GM18502 (cell line): ENCODE results near the gene VWA2.

Experiments
- ATAC-seq: cut with Tn5 transposase; IDR thresholded peaks from one replicate; pipeline ENCODE4 v1.9.1; 2021; ENCODE audit warnings: mild to moderate bottlenecking; ENCODE audit not compliant: unreplicated experiment, poor library complexity

The VWA2 gene

GRCh38 chr10:114239117-114239993 is at the start of gene VWA2:
Gene VWA2, plus strand, starts transcription at chr10:114239254. Its CDS starts 9,460 bp downstream, at chr10:114248714.
- no peak for ATAC-seq

- no peak for ATAC-seq
Observed at GRCh38 chr10:114189700-114190099, 49.4 kb upstream of the VWA2 start.

- ATAC-seq = peak; percentile 97
Observed at GRCh38 chr10:114195079-114195478, 44.0 kb upstream of the VWA2 start.

- ATAC-seq = no peak
Observed at GRCh38 chr10:114199239-114199638, 39.8 kb upstream of the VWA2 start.

GRCh38 chr10:114202812-114203211 is 36.2 kb upstream of the VWA2 start:
- no peak for ATAC-seq

GRCh38 chr10:114206902-114207301 is 32.2 kb upstream of the VWA2 start:
- ATAC-seq = no peak

- ATAC-seq = no peak
Observed at GRCh38 chr10:114207349-114207748, 31.7 kb upstream of the VWA2 start.

GRCh38 chr10:114208351-114208750 is 30.7 kb upstream of the VWA2 start:
- ATAC-seq = no peak

- ATAC-seq = no peak
Observed at GRCh38 chr10:114212153-114212552, 26.9 kb upstream of the VWA2 start.

GRCh38 chr10:114215033-114215432 is 24.0 kb upstream of the VWA2 start:
- ATAC-seq = no peak

- ATAC-seq = no peak
Observed at GRCh38 chr10:114220281-114220680, 18.8 kb upstream of the VWA2 start.

- ATAC-seq = no peak
Observed at GRCh38 chr10:114221235-114221634, 17.8 kb upstream of the VWA2 start.

GRCh38 chr10:114223066-114223465 is 16.0 kb upstream of the VWA2 start:
- ATAC-seq = no peak

- no peak for ATAC-seq
Observed at GRCh38 chr10:114228156-114228555, 10.9 kb upstream of the VWA2 start.

GRCh38 chr10:114232561-114233176 is 6.4 kb upstream of the VWA2 start:
- no peak for ATAC-seq

GRCh38 chr10:114233482-114233881 is 5.6 kb upstream of the VWA2 start:
- ATAC-seq = no peak

GRCh38 chr10:114234132-114234531 is 4.9 kb upstream of the VWA2 start:
- no peak for ATAC-seq

- ATAC-seq = no peak
Observed at GRCh38 chr10:114239994-114240345, 916 bp downstream of the VWA2 start.

GRCh38 chr10:114242235-114242634 is 3.2 kb downstream of the VWA2 start:
- ATAC-seq = no peak

- no peak for ATAC-seq
Observed at GRCh38 chr10:114243661-114244060, 4.6 kb downstream of the VWA2 start.

GRCh38 chr10:114244126-114244525 is 5.1 kb downstream of the VWA2 start:
- ATAC-seq = no peak
